ENCODE results near the gene IQSEC1. TPM values are rescaled to one million over a fixed set of nuclear protein-coding genes. Genes with fewer than 3 reads are reported as not detected.

Gene IQSEC1
- total and polyA plus RNA-seq, 9 of the 15 experiments (the other 6 are each of a cell fraction or from before 2014, with no cell fraction given): 0.56 to 39.0 (median 6.8) TPM

GRCh38 chr3:12968541-12968940 lies 104.7 kb downstream of the IQSEC1 start:
- intact Hi-C loops (cut with micrococcal nuclease) (no loop called here), in situ Hi-C loops (cut with MboI) (no loop called here)
- ChIA-PET CTCF (ENCODE audit: low intra/inter-chr PET ratio) (no interaction called here), POLR2A (interaction anchor here (0.6 to 2.0 kb wide), 4 partner anchors 8 to 435 kb away, joined by 3 to 6 read pairs (median 4); no protein-coding TSS in a partner anchor)
- no peaks in the 10 kb centered on the region for H3K27me3 ChIP-seq (ENCODE audit: control insufficient read depth in 2 of 2, insufficient read depth in 2 of 2, low read length in 2 of 2)
- FAIRE-seq (no peak), DNase-seq (ENCODE audit: extremely low read depth in 1 of 4, low spot score in 3 of 4) (no peak), ATAC-seq (no peak)
- no peaks in the 10 kb centered on the region for H3K9me3 ChIP-seq (replicated peaks; ENCODE audit: control insufficient read depth, insufficient read depth, low read depth, low read length)
- H3K9ac ChIP-seq (ENCODE audit: insufficient read depth in 1 of 2, low read depth in 2 of 2, low read length in 2 of 2): peak overlapping the region; percentile 18 to 36; a peak in 2 of 4 replicates
- 51% methylated on average over 5 of the region's 5 CpGs for WGBS (ENCODE audit: insufficient coverage, low coverage, missing lambda C conversion rate)
- peaks cover 18% of the 10 kb centered on the region for H3K9me1 ChIP-seq (ENCODE audit: control insufficient read depth, insufficient read depth, low read length)
- no peak overlapping the region for H2AFZ ChIP-seq (ENCODE audit: low read depth, low read length)
- H4K20me1 ChIP-seq (replicated peaks; ENCODE audit: control insufficient read depth, insufficient read depth, low read length): peaks cover 25% of the 10 kb centered on the region
- no peak overlapping the region for H3K27ac ChIP-seq (ENCODE audit: extremely low read depth, low read depth, low read length)
- BruUV-seq (replicated peaks): no TSS peak
- no peak overlapping the region for H3K4me3 ChIP-seq
- H3K4me2 ChIP-seq (ENCODE audit: insufficient read depth, low read length): peak overlapping the region; percentile 78; the same call in 1 of the 2 replicates
- H3K79me2 ChIP-seq (ENCODE audit: control insufficient read depth, insufficient read depth, low read length): peaks cover 39% of the 10 kb centered on the region
- H3K36me3 ChIP-seq (ENCODE audit: control insufficient read depth, insufficient read depth, low read length): 0 out of 3 replicates have a peak, but pooled peaks cover 3% of the 10 kb centered on the region
- 0 out of 2 replicates have a peak, but pooled peaks have one; percentile 44 for TF ChIP-seq ZNF12 (CRISPR knock-in tag; IDR thresholded peaks at IDR 0.05)
- 0 out of 2 replicates have a peak, but pooled peaks have one; percentile 20 for TF ChIP-seq ATF6 (CRISPR knock-in tag; IDR thresholded peaks at IDR 0.05)
- no peak for TF ChIP-seq USF1 (CRISPR knock-in tag; IDR thresholded peaks at IDR 0.05)
- no peak for TF ChIP-seq MED1 (CRISPR knock-in tag; IDR thresholded peaks at IDR 0.05; ENCODE audit: borderline replicate concordance)
- peaks cover 48 to 54% of the 10 kb centered on the region in 2 experiments for H3K4me1 ChIP-seq (replicated peaks in 1 of 2; ENCODE audit: control insufficient read depth in 2 of 2, insufficient read depth in 2 of 2, low read length in 2 of 2)
